HG03280 (cell line): ENCODE data around the gene FBXW9.
"Not testable (repeated sequence)": the region's sequence is repeated elsewhere in the genome, so short reads cannot be mapped to it uniquely, and the experiment has no call there.

Experiments used
- ATAC-seq: cut with Tn5 transposase; IDR thresholded peaks from one replicate; pipeline ENCODE4 v1.9.1; 2021; ENCODE audit warnings: mild to moderate bottlenecking, moderate library complexity; ENCODE audit not compliant: unreplicated experiment

The FBXW9 gene

DNA sequence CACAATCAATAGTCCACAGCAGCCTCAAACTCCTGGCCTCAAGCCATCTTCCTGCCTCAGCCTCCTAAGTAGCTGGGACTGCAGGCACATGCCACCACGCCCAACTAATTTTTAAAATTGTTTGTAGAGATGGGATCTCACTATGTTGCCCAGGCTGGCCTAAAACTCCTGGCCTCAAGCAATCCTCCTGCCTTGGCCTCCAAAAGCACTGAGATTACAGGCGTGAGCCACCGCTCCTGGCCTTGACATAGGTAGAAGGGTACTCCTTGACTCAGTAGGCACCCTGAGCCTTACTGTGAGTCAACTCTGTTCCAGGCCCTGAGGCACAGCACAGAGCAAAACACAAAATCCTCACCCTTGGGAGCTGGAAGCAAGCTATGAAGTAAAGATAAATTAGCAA is 19.5 kb upstream of the FBXW9 start:
- no peak for ATAC-seq

GRCh38 chr19:12715102-12715501 is 18.7 kb upstream of the FBXW9 start:
- no peak for ATAC-seq

- ATAC-seq: not testable (repeated sequence)
Measured at GRCh38 chr19:12713304-12713703, 16.9 kb upstream of the FBXW9 start.

GRCh38 chr19:12712077-12712476 is 15.6 kb upstream of the FBXW9 start:
- ATAC-seq: not testable (repeated sequence)

- no peak for ATAC-seq
Measured at GRCh38 chr19:12711187-12711586, 14.8 kb upstream of the FBXW9 start.

DNA sequence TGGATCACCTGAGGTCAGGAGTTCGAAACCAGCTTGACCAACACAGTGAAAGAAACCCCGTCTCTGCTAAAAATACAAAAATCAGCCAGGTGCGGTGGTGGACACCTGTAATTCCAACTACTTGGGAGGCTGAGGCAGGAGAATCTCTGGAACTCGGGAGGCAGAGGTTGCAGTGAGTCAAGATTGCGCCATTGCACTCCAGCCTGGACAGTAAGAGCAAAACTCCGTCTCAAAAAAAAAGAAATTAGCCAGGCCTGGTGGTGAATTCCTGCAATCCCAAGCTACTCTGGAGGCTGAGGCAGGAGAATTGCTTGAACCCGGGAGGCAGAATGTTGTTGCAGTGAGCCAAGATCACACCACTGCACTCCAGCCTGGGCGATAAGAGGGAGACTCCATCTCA is 12.2 kb upstream of the FBXW9 start:
- ATAC-seq: no peak

DNA sequence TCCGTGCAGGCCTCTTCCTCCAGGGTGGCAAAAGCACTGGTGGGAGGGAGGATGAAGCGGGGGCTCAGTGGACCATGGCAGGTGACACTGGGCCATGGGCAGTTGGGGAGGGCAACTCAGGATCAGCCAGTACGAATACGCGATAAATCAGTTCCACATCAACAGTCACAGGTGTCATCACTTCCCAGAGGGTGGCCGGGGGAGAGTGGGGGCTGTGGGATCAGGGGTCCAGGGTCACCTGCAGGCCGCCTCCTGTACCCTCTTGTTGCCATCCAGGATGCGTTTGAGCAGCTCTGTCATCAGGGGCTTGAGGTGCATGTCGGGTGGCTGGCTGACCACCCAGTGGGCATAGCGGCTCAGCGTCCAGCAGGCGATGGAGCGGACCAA is 9.9 kb upstream of the FBXW9 start:
- ATAC-seq: no peak

DNA sequence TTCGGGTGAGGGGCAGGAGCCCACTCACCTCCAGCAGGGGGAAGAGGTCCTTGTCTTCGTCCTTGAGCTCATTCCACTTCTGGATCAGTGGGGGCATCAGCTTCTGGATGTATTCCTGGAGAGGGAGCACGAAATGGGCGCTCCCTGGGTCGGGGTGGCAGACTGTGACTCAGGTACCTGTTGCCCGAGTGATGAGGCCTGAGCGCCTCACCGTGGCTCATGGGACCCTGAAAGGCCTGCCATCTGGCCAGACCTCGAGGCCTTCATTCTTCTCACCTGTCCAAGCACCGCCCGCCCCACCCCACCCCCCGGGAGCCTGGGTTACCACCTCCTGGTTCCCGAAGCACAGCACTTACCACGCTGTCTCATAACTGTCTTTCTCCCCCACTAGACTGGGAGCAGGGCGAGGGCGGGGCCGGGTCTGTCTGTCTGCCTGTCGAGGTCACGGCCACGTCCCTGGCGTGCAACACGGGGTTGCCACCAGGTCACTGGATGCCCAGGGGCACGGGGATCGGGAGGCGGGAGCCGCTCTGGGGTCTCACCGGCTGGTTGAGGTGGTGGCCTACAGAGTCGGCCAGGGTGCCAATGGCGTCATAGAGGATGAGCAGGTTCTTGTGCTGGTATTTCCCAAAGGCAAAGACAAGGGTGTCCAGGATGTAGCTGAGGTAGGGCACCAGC is 9.4 kb upstream of the FBXW9 start:
- no peak for ATAC-seq

DNA sequence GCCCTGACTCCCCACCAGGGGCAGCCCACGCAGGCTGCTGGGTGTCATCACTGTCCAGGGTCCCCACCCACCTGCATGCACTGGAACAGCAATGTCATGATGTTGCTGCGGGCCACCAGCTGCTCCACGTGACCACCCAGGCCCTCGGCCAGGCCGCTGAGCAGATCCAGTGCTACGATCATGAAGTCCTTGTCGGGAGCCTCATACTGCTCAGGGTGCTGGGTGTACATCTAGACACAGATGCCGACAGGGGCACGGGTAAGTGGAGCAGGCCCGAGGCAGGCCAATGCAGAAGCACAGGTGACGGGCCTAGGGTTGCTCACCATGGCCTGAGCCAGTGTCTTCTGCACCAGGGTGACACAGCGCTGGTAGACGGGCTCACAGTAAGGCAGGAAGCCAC is 8.7 kb upstream of the FBXW9 start:
- ATAC-seq: no peak

DNA sequence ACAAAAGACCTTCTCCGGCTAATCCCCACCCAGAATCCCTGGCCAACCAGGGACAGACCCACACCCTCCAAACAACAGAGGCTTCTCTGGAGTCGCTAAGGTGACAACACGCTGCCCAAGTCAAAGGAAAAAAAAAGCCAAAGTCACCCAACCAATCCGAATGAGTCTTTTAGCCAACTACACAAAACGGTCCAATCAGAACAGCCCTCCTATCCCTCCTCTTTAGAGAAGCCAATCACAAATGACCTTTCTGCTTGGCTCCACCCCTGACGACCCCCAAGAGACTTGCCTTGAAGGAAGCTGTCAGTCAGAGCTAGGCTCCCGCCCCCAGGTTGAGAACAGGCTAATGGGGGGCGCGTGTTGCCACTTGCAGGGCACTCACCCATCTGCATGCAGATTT is 6.6 kb upstream of the FBXW9 start:
- ATAC-seq: no peak

GRCh38 chr19:12701596-12702282 is 5.3 kb upstream of the FBXW9 start:
- no peak for ATAC-seq

- ATAC-seq: no peak
Measured at GRCh38 chr19:12698138-12698537, 1.7 kb upstream of the FBXW9 start.

DNA sequence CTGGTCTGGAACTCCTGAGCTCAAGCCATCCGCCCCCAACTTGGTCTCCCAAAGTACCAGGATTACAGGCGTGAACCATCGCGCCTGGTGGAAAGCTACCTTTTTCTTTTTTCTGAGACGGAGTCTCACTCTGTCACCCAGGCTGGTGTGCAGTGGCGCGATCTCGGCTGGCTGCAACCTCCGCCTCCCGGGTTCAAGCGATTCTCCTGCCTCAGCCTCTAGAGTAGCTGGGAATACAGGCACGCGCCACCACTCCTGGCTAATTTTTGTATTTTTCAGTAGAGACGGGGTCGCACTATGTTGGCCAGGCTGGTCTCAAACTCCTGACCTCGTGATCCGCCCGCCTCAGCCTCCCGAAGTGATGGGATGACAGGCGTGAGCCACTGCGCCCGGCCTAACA is 994 bp upstream of the FBXW9 start:
- ATAC-seq: not testable (repeated sequence)

DNA sequence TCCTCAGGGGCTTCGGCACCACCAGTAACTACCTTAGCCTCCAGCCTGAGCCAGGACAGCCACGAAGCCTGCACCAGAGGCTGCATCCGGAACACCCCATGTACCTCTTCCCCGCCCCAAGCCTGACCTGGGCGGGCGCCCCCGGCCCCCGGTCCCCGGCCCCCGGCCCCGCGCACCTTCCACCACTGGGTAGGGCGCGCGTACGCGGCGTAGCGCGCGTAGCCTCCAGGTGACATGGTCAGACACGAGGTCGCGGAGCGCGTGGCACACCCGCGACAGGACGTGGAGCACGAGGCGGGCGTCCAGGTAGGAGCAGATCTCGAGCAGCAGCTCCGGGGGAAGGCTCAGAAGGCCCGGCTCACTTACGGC is 450 bp downstream of the FBXW9 start:
- ATAC-seq: peak; percentile 26

DNA sequence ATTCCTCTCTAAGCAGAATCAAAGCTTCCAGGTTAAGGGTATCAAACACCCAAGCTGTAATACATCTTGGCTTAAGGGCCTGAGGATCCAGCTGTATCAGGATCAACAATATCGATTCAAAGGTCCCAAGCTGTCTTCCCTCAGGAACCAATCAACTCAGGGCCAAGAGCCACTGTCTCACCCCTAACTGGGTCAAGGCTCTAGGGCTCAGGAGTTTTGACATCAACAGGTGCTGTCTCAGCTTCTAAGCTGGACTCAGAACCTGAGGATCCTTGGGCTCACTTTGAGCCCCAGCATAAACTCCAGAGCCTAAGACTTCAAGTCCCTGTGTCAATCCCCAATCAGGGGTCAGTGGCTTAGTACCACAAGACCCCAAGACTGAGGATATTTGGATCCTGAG is 917 bp downstream of the FBXW9 start:
- ATAC-seq: no peak

GRCh38 chr19:12695096-12695495 is 1.3 kb downstream of the FBXW9 start:
- ATAC-seq: no peak

GRCh38 chr19:12694641-12695040 is 1.8 kb downstream of the FBXW9 start:
- no peak for ATAC-seq

GRCh38 chr19:12692960-12693359 is 3.5 kb downstream of the FBXW9 start:
- no peak for ATAC-seq

DNA sequence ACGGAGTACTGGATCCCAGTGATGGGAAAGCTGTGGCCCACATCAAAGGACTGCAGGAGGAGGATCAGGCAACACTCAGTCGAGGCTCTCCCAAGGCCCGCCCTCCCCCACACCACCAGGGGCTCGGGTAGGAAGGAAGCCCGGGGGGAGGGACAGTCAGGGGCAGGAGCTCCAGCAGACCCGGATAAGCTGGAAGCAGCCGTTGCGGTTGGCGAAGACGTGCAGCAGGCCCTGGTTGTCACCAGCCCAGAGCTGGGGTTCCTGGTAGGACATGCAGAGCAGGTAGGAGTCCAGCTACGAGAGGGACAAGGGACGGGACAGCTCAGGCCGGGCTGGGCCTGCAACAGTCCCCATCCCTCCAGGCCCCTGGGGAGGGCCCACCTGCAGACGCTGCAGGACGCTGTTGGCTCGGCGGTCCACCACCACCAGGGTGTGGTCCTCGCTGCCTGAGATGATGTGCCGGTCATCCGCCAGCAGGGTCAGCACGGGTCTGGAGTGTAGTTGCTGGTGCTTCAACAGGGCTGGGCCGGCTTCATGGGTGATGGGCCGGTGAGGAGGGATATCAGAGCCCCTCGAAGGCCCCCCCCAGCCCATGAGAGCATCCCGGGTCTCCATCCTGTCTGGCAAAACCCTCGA is 6.7 kb downstream of the FBXW9 start:
- ATAC-seq: no peak

DNA sequence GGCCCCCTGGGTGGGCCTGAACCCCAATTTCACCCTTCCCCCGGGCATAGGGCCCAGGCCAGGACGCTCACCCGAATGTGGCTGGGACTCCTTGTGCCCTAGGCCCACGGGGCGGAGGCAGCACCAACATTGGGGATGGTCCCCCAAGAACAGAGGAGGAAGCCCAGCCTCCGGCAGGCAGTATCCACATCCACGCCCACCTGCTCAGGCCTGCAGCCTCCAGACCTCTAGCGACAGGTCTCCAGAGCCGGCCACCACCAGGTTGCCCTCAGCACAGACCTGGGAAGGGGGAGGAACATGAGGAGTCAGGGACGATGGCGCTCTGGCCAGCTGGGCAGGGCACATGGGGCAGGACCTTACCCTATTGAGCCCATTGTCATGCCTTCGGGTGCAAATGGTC is 7.4 kb downstream of the FBXW9 start:
- no peak for ATAC-seq

- no peak for ATAC-seq
Measured at GRCh38 chr19:12687496-12688196, 8.8 kb downstream of the FBXW9 start, which contains the start of gene GNG14. Gene GNG14, plus strand, starts transcription at chr19:12687998. Its CDS starts 51 bp downstream, at chr19:12688049.

DNA sequence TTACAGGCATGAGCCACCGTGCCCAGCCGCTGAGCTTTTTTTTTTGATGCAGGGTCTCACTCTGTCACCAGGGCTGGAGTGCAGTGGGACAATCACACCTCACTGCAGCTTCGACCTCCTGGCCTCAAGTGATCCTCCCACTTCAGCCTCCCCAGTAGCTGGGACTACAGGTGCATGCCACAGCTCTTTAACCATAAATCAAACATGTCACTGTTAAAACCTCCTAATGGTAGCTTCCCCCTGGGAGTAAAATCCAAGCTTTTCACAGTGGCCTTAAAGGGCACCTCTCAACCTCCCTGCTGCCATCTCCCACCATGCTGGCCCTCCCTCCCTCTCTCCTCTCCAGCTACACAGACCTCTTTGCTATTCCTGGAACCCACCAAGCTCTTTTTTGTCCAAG is 10.6 kb downstream of the FBXW9 start:
- no peak for ATAC-seq
